Measurements from ENCODE around the gene MYO5A.
"Not testable (repeated sequence)": the region's sequence is repeated elsewhere in the genome, so short reads cannot be mapped to it uniquely, and the experiment has no call there.

Gene MYO5A

DNA sequence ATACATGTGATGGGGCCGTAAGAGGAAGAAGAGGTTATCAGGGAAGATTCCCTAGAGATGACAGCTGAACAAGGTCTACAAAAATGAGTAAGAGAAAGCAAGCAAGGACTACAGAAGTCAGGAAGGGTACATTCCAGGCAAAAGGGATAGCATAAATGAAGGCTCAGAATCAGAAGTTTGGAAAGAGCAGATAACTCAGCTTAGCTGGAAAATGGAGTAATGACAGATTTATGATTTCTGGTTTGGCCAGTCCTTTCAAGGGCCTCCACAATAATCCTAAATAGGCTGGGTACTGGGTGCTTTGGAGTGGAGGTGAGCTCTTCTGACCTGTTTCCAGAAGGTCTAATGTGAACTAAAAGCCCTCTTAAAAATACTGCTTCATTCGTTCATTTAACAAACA is 110.7 kb downstream of the MYO5A start:
- DNase-seq (ENCODE audit: extremely low spot score), result no peak
- POLR2A ChIA-PET, result no interaction called here
- no peak for TF ChIP-seq NFRKB (IDR thresholded peaks at IDR 0.05)
- TF ChIP-seq ELF4 (IDR thresholded peaks at IDR 0.05), result no peak
- TF ChIP-seq SUZ12 (IDR thresholded peaks at IDR 0.05), result no peak
- no peak for TF ChIP-seq ZNF384 (IDR thresholded peaks at IDR 0.05)
- no peak for TF ChIP-seq BHLHE40 (IDR thresholded peaks at IDR 0.05; ENCODE audit: borderline replicate concordance)
- no peak for TF ChIP-seq TARDBP (IDR thresholded peaks at IDR 0.05)
- no peak for TF ChIP-seq SP1 (IDR thresholded peaks at IDR 0.05)
- no peak for TF ChIP-seq CTBP1 (IDR thresholded peaks at IDR 0.05; ENCODE audit: borderline replicate concordance)
- TF ChIP-seq HDGF (IDR thresholded peaks at IDR 0.05; ENCODE audit: borderline replicate concordance), result no peak
- CTCF ChIA-PET, result no interaction called here

DNA sequence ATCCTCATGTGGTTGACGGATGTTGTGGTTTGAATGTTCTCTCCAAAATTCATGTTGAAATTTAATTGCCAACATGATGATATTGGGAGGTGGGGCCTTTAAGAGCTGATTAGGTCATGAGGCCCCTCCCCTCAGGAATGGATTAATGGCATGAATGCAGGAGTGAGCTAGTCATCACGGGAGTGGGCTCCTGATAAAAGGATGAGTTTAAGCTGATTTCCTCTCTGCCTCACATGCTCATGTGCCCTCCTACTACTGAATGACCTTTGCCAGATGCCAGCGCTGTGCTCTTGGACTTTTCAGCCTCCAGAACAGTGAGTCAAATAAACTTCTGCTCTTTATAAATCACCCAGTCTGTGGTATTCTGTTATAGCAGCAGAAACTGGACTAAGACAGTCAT is 111.2 kb downstream of the MYO5A start:
- POLR2A ChIA-PET, result no interaction called here
- TF ChIP-seq L3MBTL2 (conservative IDR thresholded peaks at IDR 0.05) (no peak), FOXM1 (IDR thresholded peaks at IDR 0.05; ENCODE audit: borderline replicate concordance) (no peak), SUZ12 (IDR thresholded peaks at IDR 0.05) (no peak), FOXK2 (IDR thresholded peaks at IDR 0.05) (no peak)
- CTCF ChIA-PET, result no interaction called here
- DNase-seq (ENCODE audit: extremely low spot score), result no peak

DNA sequence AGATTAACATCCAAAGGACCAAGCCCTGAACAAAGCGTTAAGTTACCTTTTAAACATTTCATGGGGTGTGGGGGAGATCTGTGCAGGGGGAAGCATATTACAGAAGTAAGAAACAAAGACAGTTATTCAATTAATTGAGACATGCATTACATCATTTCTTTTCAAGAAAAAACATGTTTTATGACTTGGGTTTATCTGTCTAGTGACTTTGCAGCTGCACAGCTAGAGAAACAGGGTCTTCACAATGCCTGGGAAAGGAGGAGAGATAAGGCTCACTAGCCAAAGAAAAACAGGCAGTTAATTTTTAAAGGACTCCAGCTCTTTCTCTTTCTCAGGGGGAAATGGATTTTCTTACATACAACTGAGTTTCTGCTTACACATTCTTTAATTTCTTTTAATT is 112.1 kb downstream of the MYO5A start:
- POLR2A ChIA-PET; DNase-seq (ENCODE audit: extremely low spot score); CTCF ChIA-PET: not testable (repeated sequence)

DNA sequence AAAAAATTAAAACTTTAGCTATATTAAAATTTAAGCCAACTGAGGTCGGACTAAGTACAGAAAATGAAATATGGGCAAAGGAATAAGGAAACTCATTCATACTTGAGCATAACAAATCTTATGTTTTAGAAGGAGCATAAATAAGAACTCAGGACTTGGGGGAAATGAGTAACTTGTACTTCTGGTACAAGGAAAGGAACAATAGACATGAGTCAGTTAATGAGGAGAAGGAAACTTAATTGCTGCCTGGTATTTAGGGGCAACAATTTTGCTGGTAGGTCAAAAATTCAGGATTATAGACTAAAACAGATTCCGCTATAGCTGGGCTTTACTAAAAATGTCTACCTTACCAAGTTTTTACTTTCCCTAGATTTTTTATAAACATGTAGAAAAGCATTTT is 113.1 kb downstream of the MYO5A start:
- ChIA-PET CTCF (interaction anchor here (0.6 kb wide), 2 partner anchors 19 to 320 kb away, joined by 3 read pairs; no protein-coding TSS in a partner anchor), POLR2A (no interaction called here)
- no peak for DNase-seq (ENCODE audit: extremely low spot score)
- no peak for TF ChIP-seq LEF1 (IDR thresholded peaks at IDR 0.05; ENCODE audit: borderline replicate concordance)
- no peak for TF ChIP-seq BHLHE40 (IDR thresholded peaks at IDR 0.05; ENCODE audit: borderline replicate concordance)
- no peak for TF ChIP-seq L3MBTL2 (conservative IDR thresholded peaks at IDR 0.05)
- no peak for TF ChIP-seq SP1 (IDR thresholded peaks at IDR 0.05)
- TF ChIP-seq, protein P1, sequence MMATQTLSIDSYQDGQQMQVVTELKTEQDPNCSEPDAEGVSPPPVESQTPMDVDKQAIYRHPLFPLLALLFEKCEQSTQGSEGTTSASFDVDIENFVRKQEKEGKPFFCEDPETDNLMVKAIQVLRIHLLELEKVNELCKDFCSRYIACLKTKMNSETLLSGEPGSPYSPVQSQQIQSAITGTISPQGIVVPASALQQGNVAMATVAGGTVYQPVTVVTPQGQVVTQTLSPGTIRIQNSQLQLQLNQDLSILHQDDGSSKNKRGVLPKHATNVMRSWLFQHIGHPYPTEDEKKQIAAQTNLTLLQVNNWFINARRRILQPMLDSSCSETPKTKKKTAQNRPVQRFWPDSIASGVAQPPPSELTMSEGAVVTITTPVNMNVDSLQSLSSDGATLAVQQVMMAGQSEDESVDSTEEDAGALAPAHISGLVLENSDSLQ (IDR thresholded peaks at IDR 0.05), result no peak
- no peak for TF ChIP-seq NFRKB (IDR thresholded peaks at IDR 0.05)
- TF ChIP-seq TARDBP (IDR thresholded peaks at IDR 0.05), result no peak
- no peak for TF ChIP-seq FOXA1 (IDR thresholded peaks at IDR 0.05)
- TF ChIP-seq SUZ12 (IDR thresholded peaks at IDR 0.05), result no peak
- no peak for TF ChIP-seq ZNF384 (IDR thresholded peaks at IDR 0.05)
- TF ChIP-seq FOXK2 (IDR thresholded peaks at IDR 0.05), result no peak
- no peak for TF ChIP-seq ARNT (IDR thresholded peaks at IDR 0.05)
- TF ChIP-seq CTBP1 (IDR thresholded peaks at IDR 0.05; ENCODE audit: borderline replicate concordance), result no peak
- no peak for TF ChIP-seq HDGF (IDR thresholded peaks at IDR 0.05; ENCODE audit: borderline replicate concordance)
- TF ChIP-seq ELF4 (IDR thresholded peaks at IDR 0.05), result no peak

DNA sequence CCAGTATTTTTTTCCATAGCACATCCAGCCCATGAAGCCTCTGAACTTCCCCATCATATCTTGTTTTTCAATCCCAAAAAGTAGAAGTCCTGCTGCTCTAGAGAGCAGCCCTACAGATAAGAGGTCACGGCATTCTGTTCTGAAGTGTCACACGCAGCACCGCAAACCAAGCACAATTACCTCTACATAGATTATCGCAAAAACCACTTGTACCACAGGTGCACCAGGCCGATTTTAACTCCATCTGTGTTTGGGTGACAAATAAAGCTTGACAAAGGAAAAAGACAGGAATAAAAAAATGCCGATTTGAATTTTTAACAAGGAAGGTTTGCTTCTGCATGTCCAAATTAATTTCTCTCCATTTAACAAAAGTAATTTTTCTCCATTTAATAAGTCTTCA is 113.7 kb downstream of the MYO5A start:
- ChIA-PET POLR2A (no interaction called here), CTCF (interaction anchor here (0.6 kb wide), 1 partner anchor 19 kb away, joined by 3 read pairs; no protein-coding TSS in a partner anchor)
- no peak for TF ChIP-seq TARDBP (IDR thresholded peaks at IDR 0.05)
- TF ChIP-seq, protein P1 (IDR thresholded peaks at IDR 0.05), result no peak
- DNase-seq (ENCODE audit: extremely low spot score), result no peak

DNA sequence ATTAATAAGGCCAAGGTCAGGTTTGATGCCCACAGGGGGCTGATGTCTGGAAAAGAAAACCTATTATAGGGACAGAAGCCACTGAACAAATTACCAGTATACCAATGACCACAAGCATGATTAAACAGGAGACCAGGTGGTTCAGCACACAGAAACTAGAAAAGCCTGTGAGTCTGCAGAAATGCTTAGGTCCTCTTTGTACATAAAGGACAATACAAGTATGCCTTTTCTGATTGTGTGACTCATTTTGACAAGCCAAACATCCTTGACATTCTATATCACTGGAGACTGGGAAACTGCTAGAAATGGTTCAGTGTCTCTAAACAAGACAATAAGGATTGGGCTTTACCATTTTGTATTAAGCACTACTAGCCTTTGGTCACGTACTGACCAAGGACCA is 119.9 kb downstream of the MYO5A start:
- CTCF ChIA-PET, result no interaction called here
- TF ChIP-seq L3MBTL2 (conservative IDR thresholded peaks at IDR 0.05), result no peak
- TF ChIP-seq ZNF384 (IDR thresholded peaks at IDR 0.05), result no peak
- TF ChIP-seq SP1 (IDR thresholded peaks at IDR 0.05), result no peak
- POLR2A ChIA-PET, result no interaction called here
- no peak for DNase-seq (ENCODE audit: extremely low spot score)

DNA sequence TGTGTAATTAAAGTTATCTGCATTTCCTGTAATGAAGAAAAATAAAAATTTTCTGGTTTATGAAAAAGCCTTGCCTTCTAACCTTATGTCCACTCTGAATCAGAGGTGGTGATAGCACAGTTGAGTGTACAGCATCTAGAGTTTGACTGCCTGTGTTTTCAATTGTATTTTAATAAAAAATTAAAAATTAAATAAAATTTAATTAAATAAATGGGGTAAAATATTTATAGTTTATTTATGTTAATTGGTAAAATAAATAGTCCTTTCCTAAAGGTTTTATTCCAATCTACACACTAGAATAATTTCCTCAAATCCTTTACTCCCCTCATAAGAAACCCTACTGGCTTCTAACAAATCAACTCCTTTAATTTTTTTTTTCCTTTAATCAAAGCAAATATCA is 121.3 kb downstream of the MYO5A start:
- POLR2A ChIA-PET, result no interaction called here

More for the DNA sequence above, 121.3 kb downstream of the MYO5A start:
- DNase-seq (ENCODE audit: extremely low spot score), result no peak
- CTCF ChIA-PET, result no interaction called here
- no peak for TF ChIP-seq NFRKB (IDR thresholded peaks at IDR 0.05)
- no peak for TF ChIP-seq LEF1 (IDR thresholded peaks at IDR 0.05; ENCODE audit: borderline replicate concordance)
- TF ChIP-seq ZNF384 (IDR thresholded peaks at IDR 0.05), result no peak
- no peak for TF ChIP-seq FOXM1 (IDR thresholded peaks at IDR 0.05; ENCODE audit: borderline replicate concordance)
- TF ChIP-seq SP1 (IDR thresholded peaks at IDR 0.05), result no peak
- no peak for TF ChIP-seq FOXK2 (IDR thresholded peaks at IDR 0.05)
- no peak for TF ChIP-seq TARDBP (IDR thresholded peaks at IDR 0.05)
- no peak for TF ChIP-seq ELF4 (IDR thresholded peaks at IDR 0.05)
- TF ChIP-seq, protein P1 (IDR thresholded peaks at IDR 0.05), result no peak
- no peak for TF ChIP-seq L3MBTL2 (conservative IDR thresholded peaks at IDR 0.05)
- no peak for TF ChIP-seq FOXA1 (IDR thresholded peaks at IDR 0.05)
- TF ChIP-seq CTBP1 (IDR thresholded peaks at IDR 0.05; ENCODE audit: borderline replicate concordance), result no peak
- TF ChIP-seq ARNT (IDR thresholded peaks at IDR 0.05), result no peak
- TF ChIP-seq BHLHE40 (IDR thresholded peaks at IDR 0.05; ENCODE audit: borderline replicate concordance), result no peak
- no peak for TF ChIP-seq HDGF (IDR thresholded peaks at IDR 0.05; ENCODE audit: borderline replicate concordance)
- no peak for TF ChIP-seq SUZ12 (IDR thresholded peaks at IDR 0.05)
